Measurements from ENCODE around the gene TBX18. TPM values are rescaled to one million over a fixed set of nuclear protein-coding genes. Genes with fewer than 3 reads are reported as not detected.

TBX18 gene
- total and polyA plus RNA-seq, 2 of the 4 experiments (the other 2 are of a cell fraction) = 0.86 to 1.3 TPM

- dilution Hi-C loops (cut with HindIII; ENCODE audit: low sequenced_read_pairs, unreplicated experiment) = no loop called here
- no peak for ATAC-seq (ENCODE audit: low read depth)
- H3K27ac ChIP-seq (ENCODE audit: insufficient read depth, low read length) = no peak overlapping the region
These were observed 112.8 kb downstream of the TBX18 start for GRCh38 chr6:84651583-84651982.

More at GRCh38 chr6:84651583-84651982, 112.8 kb downstream of the TBX18 start:
- H2BK20ac ChIP-seq (ENCODE audit: low read depth, low read length) = peak overlapping the region; percentile 96
- no peak overlapping the region for H3K4me3 ChIP-seq (ENCODE audit: insufficient read depth, low read depth, low read length)
- H3K4ac ChIP-seq (ENCODE audit: low read depth, low read length) = peak overlapping the region; percentile 92
- peak overlapping the region; percentile 57 to 81 for H4K8ac ChIP-seq (ENCODE audit: low read depth in 2 of 2, low read length in 2 of 2)
- H2AK9ac ChIP-seq (replicated peaks; ENCODE audit: low read depth, low read length, poor library complexity) = peak overlapping the region; percentile 48
- peaks cover 9% of the 10 kb centered on the region for H3K4me1 ChIP-seq (ENCODE audit: control insufficient read depth, insufficient read depth, low read length)
- H3K56ac ChIP-seq (ENCODE audit: extremely low read depth, insufficient read depth, low read length) = peak overlapping the region; percentile 48; the same call in 1 of the 2 replicates
- no TSS peak for BruUV-seq (replicated peaks)
- H2BK5ac ChIP-seq (ENCODE audit: low read depth, low read length, poor library complexity, severe bottlenecking) = peak overlapping the region; percentile 82
- H3K9me1 ChIP-seq (ENCODE audit: insufficient read depth, low read length) = peaks cover 2% of the 10 kb centered on the region; the same call in 1 of the 2 replicates
- peak overlapping the region; percentile 72; the same call in 2 of the 3 replicates for H2BK15ac ChIP-seq (ENCODE audit: low read depth, low read length)
- TF ChIP-seq SMC3 (IDR thresholded peaks at IDR 0.05; ENCODE audit: low read depth, low read length) (no peak), FOS (IDR thresholded peaks at IDR 0.05; ENCODE audit: low read depth, low read length) (no peak), ELK1 (IDR thresholded peaks at IDR 0.05; ENCODE audit: borderline replicate concordance, low read depth, low read length) (no peak), USF2 (IDR thresholded peaks at IDR 0.05; ENCODE audit: low read depth, low read length) (no peak), NFE2L2 (IDR thresholded peaks at IDR 0.05; ENCODE audit: low read depth, low read length) (no peak), CTCF (conservative IDR thresholded peaks at IDR 0.05; ENCODE audit: low read depth, low read length) (no peak), CHD1 (IDR thresholded peaks at IDR 0.05; ENCODE audit: low read depth, low read length) (no peak), MXI1 (IDR thresholded peaks at IDR 0.05; ENCODE audit: borderline replicate concordance, low read depth, low read length) (no peak)
- no peaks in the 10 kb centered on the region for H3K27me3 ChIP-seq (ENCODE audit: control insufficient read depth, insufficient read depth, low read length)
- H4K91ac ChIP-seq (ENCODE audit: insufficient read depth, low read depth, low read length) = peak overlapping the region; percentile 91
- POLR2A ChIA-PET (ENCODE audit: unreplicated experiment) = no interaction called here
- peak overlapping the region; percentile 52; the same call in 1 of the 2 replicates for H4K5ac ChIP-seq (ENCODE audit: low read depth, low read length)
- peak overlapping the region; percentile 90 for H2AK5ac ChIP-seq (ENCODE audit: low read depth, low read length)
- H3K23ac ChIP-seq (ENCODE audit: low read depth, low read length) = peak overlapping the region; percentile 78; the same call in 1 of the 2 replicates
- H2AFZ ChIP-seq (replicated peaks; ENCODE audit: low read length, poor library complexity) = peak overlapping the region; percentile 58
- no peaks in the 10 kb centered on the region for H3K79me1 ChIP-seq (ENCODE audit: low read depth in 1 of 2, low read length in 2 of 2)
- no peaks in the 10 kb centered on the region for H3K36me3 ChIP-seq (ENCODE audit: control insufficient read depth, insufficient read depth, low read length)
- CTCF ChIA-PET = no interaction called here
- H3K14ac ChIP-seq (replicated peaks; ENCODE audit: low read depth, low read length) = peak overlapping the region; percentile 67
- no peaks in the 10 kb centered on the region for H3K9me3 ChIP-seq (ENCODE audit: control insufficient read depth, insufficient read depth, low read length)
- in situ Hi-C loops (cut with MboI; ENCODE audit: low sequenced_read_pairs) (no loop called here), intact Hi-C loops (cut with micrococcal nuclease) (no loop called here)
- no peak overlapping the region for H3K9ac ChIP-seq (ENCODE audit: low read depth, low read length)
- H3K18ac ChIP-seq (ENCODE audit: low read depth, low read length) = peak overlapping the region; percentile 53
- no peaks in the 10 kb centered on the region for H4K20me1 ChIP-seq (ENCODE audit: insufficient read depth, low read length)
- no peak for DNase-seq
- no CpG with 5 or more reads among the region's 1 CpG for WGBS, 2 experiments (ENCODE audit: extremely low coverage in 2 of 2, insufficient read length in 1 of 2)
- H2BK120ac ChIP-seq (ENCODE audit: low read depth, low read length) = peak overlapping the region; percentile 95
- no peak overlapping the region for H3K4me2 ChIP-seq (ENCODE audit: low read depth, low read length)
